Body of pancreas (tissue), 4 donors: ENCODE measurements around the gene SOBP. TPM values are rescaled to one million over a fixed set of nuclear protein-coding genes. Genes with fewer than 3 reads are reported as not detected.

ENCODE experiments used
- ATAC-seq: fragments of 150-250 bp; one replicate; pipeline ENCODE4 v1.9.1; 2016
- DNase-seq, 4 donors: peaks; one replicate each; pipeline ENCODE4 v3.0.0-alpha.2; 2019
- H3K27ac ChIP-seq, 4 donors: fragments of 200-600 bp; sonication (generic); 1 replicate in 3 of 4; 2 replicates in 1 of 4; pipeline versions ENCODE4 v1.5.1 to v1.6.1; 2016 to 2019; ENCODE audit warnings: mild to moderate bottlenecking in 1 of 4, mixed read lengths in 1 of 4, moderate library complexity in 1 of 4
- H3K27me3 ChIP-seq, 2 donors: fragments of 200-600 bp; sonication (generic); one replicate each; pipeline ENCODE4 v1.6.0; 2016; ENCODE audit warnings: mild to moderate bottlenecking in 1 of 2
- H3K36me3 ChIP-seq, 2 donors: fragments of 200-600 bp; sonication (generic); replicated peaks in 1 of 2; 2 replicates each; pipeline ENCODE4 v1.5.1; 2016; ENCODE audit warnings: low read depth in 2 of 2; ENCODE audit not compliant: insufficient read depth in 1 of 2
- H3K4me1 ChIP-seq: fragments of 200-600 bp; sonication (generic); one replicate; pipeline ENCODE4 v1.6.0; 2016
- H3K4me3 ChIP-seq, 2 donors: fragments of 200-600 bp; sonication (generic); 1 replicate in 1 of 2; 2 replicates in 1 of 2; pipeline ENCODE4 v1.5.1; 2016 to 2019
- H3K9me3 ChIP-seq, 3 donors: fragments of 200-600 bp; sonication (generic); 1 replicate in 2 of 3; 2 replicates in 1 of 3; pipeline ENCODE4 v1.5.1; 2016
- CTCF ChIP-seq, 7 experiments: fragments of 450-650 bp in 4 of 7; fragments of 200-600 bp in 3 of 7; sonication (generic) in 3 of 7; IDR thresholded peaks; one replicate each; pipeline ENCODE4 v1.5.1; 2016 to 2019; ENCODE audit warnings: antibody characterized with exemption in 7 of 7
- POLR2A ChIP-seq, 3 donors: fragments of 450-650 bp; IDR thresholded peaks; one replicate each; pipeline ENCODE4 v1.6.1; 2016; ENCODE audit warnings: antibody characterized with exemption in 3 of 3, mild to moderate bottlenecking in 2 of 3
- WGBS, 2 donors: methylation state at CpG; one replicate each; pipeline ENCODE4 v1.1.5; 2017; 5-methylcytosine and 5-hydroxymethylcytosine counted together
- intact Hi-C: fragments of 100-400 bp; cut with DNase I; formaldehyde crosslinking; loops from one replicate; pipeline ENCODE4 v1.15.1; 2023
- total RNA-seq, 2 donors: library from RNA; depleted of rRNA; stranded (reverse); fragments of >200 nt; gene quantifications; one replicate each; pipeline ENCODE4 v1.1.0, GENCODE V29; 2016

The SOBP gene
- total RNA-seq, 2 donors from 2014 or later: 0.66 to 3.1 TPM

- ATAC-seq (no peak), DNase-seq (no peak)
- no peak overlapping the region for H3K4me3 ChIP-seq
- H3K27me3 ChIP-seq: no peaks in the 10 kb centered on the region
- no peak overlapping the region for H3K27ac ChIP-seq
- no peaks in the 10 kb centered on the region for H3K4me1 ChIP-seq
- no peaks in the 10 kb centered on the region for H3K36me3 ChIP-seq
- intact Hi-C loops: no loop called here
- 53 to 64% methylated on average over 3 of the region's 3 CpGs for WGBS, 2 donors
- TF ChIP-seq CTCF (IDR thresholded peaks at IDR 0.05) (no peak), POLR2A (IDR thresholded peaks at IDR 0.05) (no peak)
- H3K9me3 ChIP-seq: no peaks in the 10 kb centered on the region
These were observed 139.0 kb downstream of the SOBP start for GRCh38 chr6:107628878-107629277.

GRCh38 chr6:107629548-107630129, 139.7 kb downstream of the SOBP start:
- ATAC-seq: no peak
- no peak for TF ChIP-seq CTCF (IDR thresholded peaks at IDR 0.05)
- TF ChIP-seq POLR2A (IDR thresholded peaks at IDR 0.05): no peak
- no peaks in the 10 kb centered on the region for H3K9me3 ChIP-seq
- no peak for DNase-seq
- WGBS, 2 donors: 79 to 82% methylated on average over 6 of the region's 6 CpGs
- H3K27me3 ChIP-seq: no peaks in the 10 kb centered on the region
- no peaks in the 10 kb centered on the region for H3K4me1 ChIP-seq
- intact Hi-C loops: no loop called here
- H3K4me3 ChIP-seq: no peak overlapping the region
- H3K36me3 ChIP-seq: no peaks in the 10 kb centered on the region
- H3K27ac ChIP-seq: no peak overlapping the region

GRCh38 chr6:107630348-107630977, 140.5 kb downstream of the SOBP start:
- H3K36me3 ChIP-seq: no peaks in the 10 kb centered on the region
- no peak overlapping the region for H3K27ac ChIP-seq
- no peak overlapping the region for H3K4me3 ChIP-seq
- H3K9me3 ChIP-seq: no peaks in the 10 kb centered on the region
- DNase-seq (no peak), ATAC-seq (no peak)
- intact Hi-C loops: no loop called here
- WGBS, 2 donors: 81 to 83% methylated on average over 4 of the region's 4 CpGs
- H3K27me3 ChIP-seq: no peaks in the 10 kb centered on the region
- TF ChIP-seq POLR2A (IDR thresholded peaks at IDR 0.05) (no peak), CTCF (IDR thresholded peaks at IDR 0.05) (no peak)
- H3K4me1 ChIP-seq: no peaks in the 10 kb centered on the region

- Histone ChIP-seq H3K4me1 (no peaks in the 10 kb centered on the region), H3K36me3 (no peaks in the 10 kb centered on the region), H3K27me3 (no peaks in the 10 kb centered on the region), H3K4me3 (no peak overlapping the region), H3K9me3 (no peaks in the 10 kb centered on the region), H3K27ac (no peak overlapping the region)
- no peak for TF ChIP-seq CTCF (IDR thresholded peaks at IDR 0.05)
- no peak for TF ChIP-seq POLR2A (IDR thresholded peaks at IDR 0.05)
- DNase-seq (no peak), ATAC-seq (no peak)
- intact Hi-C loops: no loop called here
- 90 to 91% methylated on average over 2 of the region's 2 CpGs for WGBS, 2 donors
These were observed 142.6 kb downstream of the SOBP start for GRCh38 chr6:107632381-107633136.
